Measurements from ENCODE around the gene TXN.

- no peak for TF ChIP-seq POLR2A (IDR thresholded peaks at IDR 0.05)
- TF ChIP-seq CTCF (IDR thresholded peaks at IDR 0.05): no peak
Observed at GRCh38 chr9:110257097-110257841, 962 bp upstream of the TXN start.
